NCI-H345 treated with DMSO at 0.1 percent for 48 hours (cell line): Measurements from ENCODE around the gene SEMA4D.
"Not testable (repeated sequence)": the region's sequence is repeated elsewhere in the genome, so short reads cannot be mapped to it uniquely, and the experiment has no call there.

Experiments used
- DNase-seq: peaks from one replicate; lab custom pipeline; 2025; ENCODE audit not compliant: unreplicated experiment; lab: John Stamatoyannopoulos, UW

The SEMA4D gene

GRCh38 chr9:89357331-89358197 is 140.3 kb downstream of the SEMA4D start:
- DNase-seq = no peak

DNA sequence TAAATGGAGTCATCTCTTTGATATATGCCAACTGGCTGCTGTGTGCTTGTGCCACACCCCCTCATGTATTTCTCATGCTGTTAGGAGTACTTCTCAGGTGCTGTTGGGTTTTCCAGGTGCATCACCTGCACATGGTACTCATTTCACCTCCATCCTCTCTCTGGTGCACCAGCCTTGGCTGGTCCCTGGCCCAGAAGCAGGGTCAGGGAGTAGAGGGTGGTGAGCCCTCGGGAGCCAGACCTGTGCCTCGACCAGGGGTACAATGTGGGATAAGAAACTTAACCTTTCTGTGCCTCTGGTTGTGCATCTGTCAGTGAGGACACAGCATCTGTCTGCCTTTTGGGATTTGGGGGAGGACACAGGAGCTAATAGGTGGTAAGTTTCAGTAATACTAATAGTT is 141.1 kb downstream of the SEMA4D start:
- DNase-seq = no peak

DNA sequence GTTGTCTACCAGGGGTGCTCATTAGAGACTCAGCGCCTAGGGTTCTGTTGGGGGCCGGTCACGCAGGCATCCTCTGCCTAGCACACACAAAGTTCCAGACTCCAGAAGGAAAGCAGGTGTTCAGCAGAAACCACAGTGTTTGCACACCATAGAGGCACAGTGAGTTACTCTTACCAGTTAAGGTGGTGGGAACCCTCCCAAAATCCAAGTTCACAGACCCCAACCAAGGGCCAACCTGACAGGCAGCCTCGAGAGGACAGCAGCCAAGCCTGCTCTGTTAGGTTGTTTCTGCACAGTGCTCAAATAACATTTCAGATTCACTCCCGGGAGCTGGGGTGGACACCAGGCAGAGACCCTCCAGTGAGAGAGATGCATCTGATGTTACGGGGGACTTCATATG is 143.4 kb downstream of the SEMA4D start:
- DNase-seq = no peak

GRCh38 chr9:89353989-89354388 is 143.9 kb downstream of the SEMA4D start:
- DNase-seq = no peak

- no peak for DNase-seq
These were observed 144.9 kb downstream of the SEMA4D start for GRCh38 chr9:89352874-89353649.

- DNase-seq = no peak
These were observed 145.5 kb downstream of the SEMA4D start for GRCh38 chr9:89352451-89352850.

GRCh38 chr9:89351584-89352300 is 146.2 kb downstream of the SEMA4D start:
- no peak for DNase-seq

DNA sequence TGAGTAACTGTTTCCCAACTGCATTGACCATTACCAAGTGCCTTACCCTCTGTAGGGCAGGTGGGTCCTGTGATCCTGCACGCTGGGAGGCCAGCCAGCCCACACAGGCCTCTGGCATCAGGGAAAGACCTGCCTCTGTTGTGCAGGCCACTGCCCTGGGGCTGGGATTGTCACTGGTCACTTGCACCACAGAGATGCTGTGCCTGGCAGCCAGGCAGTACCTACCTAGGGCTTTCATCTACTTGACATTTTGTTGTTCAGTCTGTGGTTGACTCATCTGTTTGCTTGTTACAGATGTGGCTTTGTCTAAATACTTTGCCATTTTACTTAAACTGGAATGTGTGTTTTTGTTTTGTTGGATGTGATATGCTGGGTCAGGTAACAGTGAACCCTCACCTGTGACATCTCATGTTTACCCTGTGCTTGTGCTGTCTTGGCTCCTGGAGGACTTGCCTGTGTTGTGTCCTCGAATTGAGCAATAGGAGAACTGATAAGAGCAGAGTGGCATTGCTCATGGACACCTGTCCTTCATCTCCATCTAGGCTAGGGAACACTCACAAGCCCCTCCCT is 146.8 kb downstream of the SEMA4D start:
- DNase-seq = no peak

DNA sequence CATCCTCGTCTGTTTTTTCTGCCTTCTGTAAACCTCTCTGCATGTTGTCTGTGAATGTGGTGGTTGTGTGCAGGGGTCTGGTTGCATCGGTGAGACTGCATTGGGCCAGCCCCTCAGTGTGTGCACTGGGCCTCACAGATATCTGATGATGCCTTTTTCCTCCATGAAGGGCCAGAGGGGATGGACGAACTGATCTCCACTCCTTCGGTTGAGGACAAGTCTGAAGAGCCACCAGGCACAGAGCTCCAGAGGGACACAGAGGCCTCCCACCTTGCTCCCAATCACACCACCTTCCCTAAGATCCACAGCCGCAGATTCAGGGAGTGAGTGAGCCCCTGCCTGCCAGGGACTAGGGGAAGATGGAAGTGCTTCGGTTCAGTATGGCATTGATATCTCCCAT is 148.3 kb downstream of the SEMA4D start:
- no peak for DNase-seq

DNA sequence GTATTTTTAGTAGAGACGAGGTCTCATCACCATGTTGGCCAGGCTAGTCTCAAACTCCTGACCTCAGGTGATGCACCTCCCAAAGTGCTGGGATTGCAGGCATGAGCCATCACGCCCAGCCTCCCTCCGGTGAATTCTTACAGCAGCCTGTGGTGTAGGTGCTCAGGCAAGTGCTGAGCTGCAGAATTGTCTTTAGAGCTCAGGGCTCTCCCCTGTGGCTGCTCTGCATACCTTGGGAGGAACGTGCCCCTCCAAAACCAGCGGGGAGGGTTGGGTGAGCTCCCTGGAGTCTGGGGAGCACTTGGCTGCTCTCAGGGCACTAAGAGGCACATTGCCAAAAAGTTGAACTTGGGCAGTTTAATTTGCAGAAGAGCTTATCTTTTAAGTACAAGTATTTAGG is 150.3 kb downstream of the SEMA4D start:
- no peak for DNase-seq

- DNase-seq = no peak
These were observed 151.2 kb downstream of the SEMA4D start for GRCh38 chr9:89346696-89347095.

DNA sequence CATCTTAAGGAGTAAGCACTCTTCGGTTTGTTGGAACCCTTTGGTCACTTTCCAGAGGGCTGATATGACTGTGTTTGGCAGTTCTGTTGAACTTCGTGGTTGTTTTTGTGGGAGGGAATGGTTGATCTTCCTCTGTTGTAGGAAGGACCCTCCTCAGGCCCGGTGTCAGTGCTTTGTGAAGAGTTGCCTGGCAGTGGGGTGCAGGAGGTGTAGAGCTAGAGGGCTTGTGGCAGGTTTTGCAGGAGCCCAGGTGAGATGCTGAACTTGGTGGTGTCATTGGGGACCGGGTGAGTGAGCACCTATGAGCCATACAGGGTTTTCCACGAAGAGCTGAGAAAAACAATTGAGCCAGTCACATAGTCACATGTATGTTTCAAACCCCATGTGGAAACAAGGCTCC is 152.4 kb downstream of the SEMA4D start:
- no peak for DNase-seq

DNA sequence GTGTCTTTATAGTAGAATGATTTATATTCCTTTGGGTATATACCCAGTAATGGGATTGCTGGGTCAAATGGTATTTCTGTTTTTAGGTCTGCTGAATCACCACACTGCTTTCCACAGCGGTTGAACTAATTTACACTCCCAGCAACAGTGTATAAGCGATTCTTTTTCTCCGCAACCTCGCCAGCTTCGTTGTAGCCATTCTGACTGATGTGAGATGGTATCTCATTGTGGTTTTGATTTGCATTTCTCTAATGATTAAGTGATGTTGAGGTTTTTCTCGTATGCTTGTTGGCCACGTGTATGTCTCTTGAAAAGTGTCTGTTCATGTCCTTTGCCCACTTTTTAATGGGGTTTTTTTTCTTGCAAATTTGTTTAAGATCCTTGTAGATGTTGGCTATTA is 154.1 kb downstream of the SEMA4D start:
- DNase-seq = not testable (repeated sequence)

DNA sequence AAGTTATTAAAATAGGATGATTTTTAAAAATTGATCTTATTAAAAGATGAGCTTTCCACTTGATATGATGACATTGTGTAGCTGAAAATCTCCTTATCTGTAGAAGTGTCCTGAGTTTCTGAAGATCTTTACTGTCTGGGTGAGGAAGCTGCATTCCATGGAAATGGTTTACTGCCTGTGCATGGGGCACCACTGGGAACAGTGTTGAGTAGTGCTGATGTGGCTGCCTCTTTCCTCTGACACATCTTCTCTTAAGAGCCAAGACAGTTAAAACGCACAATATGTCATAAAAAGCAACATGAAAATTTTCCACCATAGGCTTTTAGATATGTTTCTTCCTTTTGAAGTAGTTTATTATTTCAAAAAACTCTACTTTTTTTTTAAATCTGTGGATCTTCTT is 155.0 kb downstream of the SEMA4D start:
- DNase-seq = no peak

- no peak for DNase-seq
These were observed 155.7 kb downstream of the SEMA4D start for GRCh38 chr9:89342213-89342612.

DNA sequence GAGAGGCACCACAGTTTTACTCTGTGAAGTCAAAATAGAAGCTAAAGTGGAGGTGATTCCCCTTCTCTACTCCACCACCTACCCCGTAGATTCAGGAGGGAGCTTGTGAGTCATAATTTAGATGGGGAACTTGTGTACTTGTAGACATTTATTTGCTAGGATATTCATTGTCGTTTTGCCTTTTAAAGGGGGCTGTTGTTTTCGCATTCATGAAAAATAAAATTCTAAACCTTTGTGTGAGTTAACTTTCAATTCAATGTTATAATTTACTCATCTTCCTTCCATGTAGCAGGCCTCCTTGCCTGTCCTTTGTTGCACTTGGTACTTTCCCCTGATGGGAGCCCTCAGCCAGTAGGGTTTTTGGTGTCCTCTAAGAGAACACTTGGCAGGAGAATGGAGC is 157.6 kb downstream of the SEMA4D start:
- DNase-seq = no peak

- DNase-seq = no peak
These were observed 158.1 kb downstream of the SEMA4D start for GRCh38 chr9:89339807-89340206.

- no peak for DNase-seq
These were observed 167.4 kb downstream of the SEMA4D start for GRCh38 chr9:89330513-89330912.

DNA sequence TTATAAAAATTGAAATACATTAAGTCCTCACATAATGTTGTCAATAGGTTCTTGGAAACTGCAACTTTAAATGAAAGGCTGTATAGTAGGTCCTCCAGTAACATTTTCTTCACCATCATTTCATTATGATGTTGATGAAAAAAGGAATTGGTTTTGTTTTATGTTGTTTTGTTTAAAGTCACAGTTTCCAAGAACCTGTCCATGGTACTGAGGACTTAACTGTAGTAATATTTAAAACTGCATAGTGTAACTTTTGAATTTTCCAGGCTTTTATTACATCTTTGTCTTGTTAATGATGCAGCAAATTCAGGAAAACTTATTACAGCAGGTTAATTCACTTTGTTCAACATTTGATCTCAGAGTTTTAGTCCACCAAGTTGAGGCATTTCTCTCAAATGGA is 168.0 kb downstream of the SEMA4D start:
- no peak for DNase-seq

- no peak for DNase-seq
These were observed 169.8 kb downstream of the SEMA4D start for GRCh38 chr9:89328064-89328463.

DNA sequence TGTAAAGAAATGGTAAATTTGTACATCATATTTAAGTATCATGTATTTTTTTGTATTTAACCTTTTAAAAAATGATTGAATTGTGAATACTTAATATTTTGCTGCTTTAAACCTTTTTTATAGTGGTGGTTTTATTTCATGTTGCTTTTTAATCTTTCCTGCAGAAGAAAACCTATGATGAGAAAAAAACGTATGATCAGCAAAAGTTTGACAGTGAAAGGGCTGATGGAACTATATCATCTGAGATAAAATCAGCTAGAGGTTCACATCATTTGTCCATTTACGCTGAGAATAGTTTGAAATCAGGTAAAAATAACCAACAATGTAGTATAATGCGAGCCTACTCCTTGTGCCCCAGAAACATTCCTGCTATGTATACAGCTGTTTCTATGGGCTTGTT is 172.2 kb downstream of the SEMA4D start:
- no peak for DNase-seq
